Activated naive CD8-positive, alpha-beta T cell (primary cell): ENCODE measurements around the gene PSIP1.

ENCODE experiments used
- H3K27ac Mint-ChIP-seq: one replicate; pipeline ENCODE4 v1.8.0; 2021; ENCODE audit warnings: mixed read lengths
- H3K27me3 Mint-ChIP-seq: one replicate; pipeline ENCODE4 v1.8.0; 2021; ENCODE audit warnings: mixed read lengths
- H3K36me3 Mint-ChIP-seq: one replicate; pipeline ENCODE4 v1.8.0; 2021; ENCODE audit warnings: mixed read lengths
- H3K4me1 Mint-ChIP-seq: one replicate; pipeline ENCODE4 v1.8.0; 2021; ENCODE audit warnings: low read depth, mixed read lengths
- H3K4me3 Mint-ChIP-seq: one replicate; pipeline ENCODE4 v1.8.0; 2021; ENCODE audit warnings: mild to moderate bottlenecking, mixed read lengths
- H3K9me3 Mint-ChIP-seq: one replicate; pipeline ENCODE4 v1.8.0; 2021; ENCODE audit warnings: low read depth, mixed read lengths

PSIP1 gene

DNA sequence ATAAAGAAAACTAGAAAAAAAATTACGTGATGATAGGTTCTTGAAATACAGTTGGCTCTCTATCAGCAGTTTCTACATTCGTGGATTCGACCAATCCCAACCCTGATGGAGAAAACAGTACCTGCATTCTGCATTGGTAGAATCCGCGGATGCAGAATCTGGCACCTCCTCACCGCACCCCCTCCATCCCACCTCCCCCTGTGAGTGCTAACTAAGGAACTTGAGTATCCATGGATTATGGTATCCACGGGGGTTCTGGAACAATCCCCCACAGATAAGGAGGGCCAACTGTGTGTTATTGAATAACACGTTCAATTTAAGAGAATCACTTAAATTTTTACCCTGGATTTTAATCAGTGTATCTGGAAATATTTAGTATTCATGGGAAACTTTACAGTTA lies 10.5 kb upstream of the PSIP1 start:
- Mint-ChIP-seq H3K27ac (no peak overlapping the region), H3K4me3 (no peak overlapping the region), H3K9me3 (no peaks in the 10 kb centered on the region), H3K4me1 (peaks cover 6% of the 10 kb centered on the region), H3K36me3 (peaks cover 3% of the 10 kb centered on the region), H3K27me3 (no peaks in the 10 kb centered on the region)

DNA sequence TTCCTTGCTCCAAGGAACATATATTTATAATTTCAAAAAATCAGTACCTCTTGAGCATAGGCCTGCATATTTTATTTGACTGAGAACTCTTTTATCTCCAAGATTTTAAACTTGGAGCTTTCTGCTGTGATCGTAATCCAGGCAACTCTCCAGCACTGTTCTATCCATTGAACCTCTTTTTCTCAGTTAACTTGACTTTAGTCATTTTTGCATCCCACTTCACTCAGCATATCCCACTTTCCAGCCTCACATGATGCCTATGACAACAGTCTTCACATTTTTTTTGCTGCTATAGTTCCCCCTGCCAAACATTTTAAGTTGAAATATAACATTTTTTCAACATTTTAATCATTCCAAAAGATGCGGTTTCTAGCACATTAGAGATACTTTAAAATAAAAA lies 9.1 kb upstream of the PSIP1 start:
- Mint-ChIP-seq H3K9me3 (no peaks in the 10 kb centered on the region), H3K36me3 (no peaks in the 10 kb centered on the region), H3K27me3 (no peaks in the 10 kb centered on the region), H3K4me3 (no peak overlapping the region), H3K4me1 (peaks cover 6% of the 10 kb centered on the region), H3K27ac (no peak overlapping the region)

DNA sequence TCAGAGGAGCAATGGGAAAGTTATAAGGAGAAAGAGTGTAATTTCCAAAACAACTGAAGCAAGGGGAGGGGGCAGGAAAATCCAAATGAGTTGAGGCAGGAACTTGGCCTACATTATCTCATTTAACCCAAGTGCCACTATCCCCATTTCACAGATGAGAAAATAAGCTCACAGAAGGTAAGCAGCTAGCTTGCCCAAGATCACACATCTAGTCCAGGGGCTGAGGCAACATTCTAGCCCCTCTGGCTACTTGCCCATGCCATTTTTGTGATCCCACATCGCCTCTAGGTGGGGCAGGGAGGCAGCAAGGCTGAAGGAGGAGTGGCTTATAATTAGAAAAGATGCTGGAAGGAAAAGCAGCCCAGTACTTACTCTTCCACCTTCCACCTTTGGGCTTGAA lies 2.6 kb upstream of the PSIP1 start:
- Mint-ChIP-seq H3K4me1 (peaks cover 30% of the 10 kb centered on the region), H3K27ac (no peak overlapping the region), H3K9me3 (no peaks in the 10 kb centered on the region), H3K4me3 (no peak overlapping the region), H3K36me3 (no peaks in the 10 kb centered on the region), H3K27me3 (no peaks in the 10 kb centered on the region)

DNA sequence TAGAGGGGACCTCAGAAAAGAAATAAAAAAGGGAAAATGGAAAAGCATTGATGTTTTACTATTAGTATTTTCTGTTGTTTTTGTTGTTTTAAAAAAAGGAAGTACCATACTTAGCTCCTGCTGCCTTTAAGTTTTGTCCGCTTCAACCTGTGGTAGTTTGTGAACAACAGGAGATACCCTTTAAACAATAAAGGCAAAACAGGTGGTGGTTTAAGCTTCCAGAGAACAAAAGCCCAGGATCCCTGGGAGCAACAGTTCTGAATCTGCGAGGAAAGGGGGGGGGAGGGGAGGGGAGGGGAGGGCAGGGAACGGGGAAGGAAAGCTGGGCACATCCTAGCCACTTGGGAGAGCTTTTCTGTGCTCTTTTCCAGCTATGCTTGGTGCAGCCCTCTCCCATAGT lies 2.1 kb upstream of the PSIP1 start:
- H3K4me3 Mint-ChIP-seq: no peak overlapping the region

DNA sequence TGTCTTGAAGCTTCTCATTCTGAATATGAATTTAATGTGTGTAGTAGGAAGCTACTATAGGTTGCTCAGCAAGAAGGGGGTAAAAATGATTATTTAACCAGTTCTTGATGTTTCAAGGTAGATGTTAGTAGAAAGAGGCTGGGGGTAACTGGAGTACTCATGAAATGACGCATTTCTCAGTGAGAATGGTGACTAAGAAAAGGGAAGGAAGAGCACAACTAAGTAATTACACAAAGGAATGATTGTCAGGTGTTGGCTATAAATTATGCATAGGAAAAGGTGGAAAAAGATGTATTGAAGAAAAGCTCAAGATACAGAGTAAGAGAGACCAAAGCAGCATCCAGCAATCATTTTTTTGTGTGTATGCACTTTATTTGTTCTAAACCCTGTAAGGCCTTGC lies 1.4 kb upstream of the PSIP1 start:
- H3K4me1 Mint-ChIP-seq: peaks cover 40% of the 10 kb centered on the region
- H3K9me3 Mint-ChIP-seq: no peaks in the 10 kb centered on the region
- H3K27ac Mint-ChIP-seq: peak overlapping the region; percentile 24
- no peaks in the 10 kb centered on the region for H3K36me3 Mint-ChIP-seq
- H3K27me3 Mint-ChIP-seq: no peaks in the 10 kb centered on the region
- peak overlapping the region; percentile 53 for H3K4me3 Mint-ChIP-seq

More for the DNA sequence above, 2.1 kb upstream of the PSIP1 start:
- H3K36me3 Mint-ChIP-seq: no peaks in the 10 kb centered on the region
- no peaks in the 10 kb centered on the region for H3K27me3 Mint-ChIP-seq
- no peaks in the 10 kb centered on the region for H3K9me3 Mint-ChIP-seq
- peaks cover 35% of the 10 kb centered on the region for H3K4me1 Mint-ChIP-seq
- no peak overlapping the region for H3K27ac Mint-ChIP-seq

DNA sequence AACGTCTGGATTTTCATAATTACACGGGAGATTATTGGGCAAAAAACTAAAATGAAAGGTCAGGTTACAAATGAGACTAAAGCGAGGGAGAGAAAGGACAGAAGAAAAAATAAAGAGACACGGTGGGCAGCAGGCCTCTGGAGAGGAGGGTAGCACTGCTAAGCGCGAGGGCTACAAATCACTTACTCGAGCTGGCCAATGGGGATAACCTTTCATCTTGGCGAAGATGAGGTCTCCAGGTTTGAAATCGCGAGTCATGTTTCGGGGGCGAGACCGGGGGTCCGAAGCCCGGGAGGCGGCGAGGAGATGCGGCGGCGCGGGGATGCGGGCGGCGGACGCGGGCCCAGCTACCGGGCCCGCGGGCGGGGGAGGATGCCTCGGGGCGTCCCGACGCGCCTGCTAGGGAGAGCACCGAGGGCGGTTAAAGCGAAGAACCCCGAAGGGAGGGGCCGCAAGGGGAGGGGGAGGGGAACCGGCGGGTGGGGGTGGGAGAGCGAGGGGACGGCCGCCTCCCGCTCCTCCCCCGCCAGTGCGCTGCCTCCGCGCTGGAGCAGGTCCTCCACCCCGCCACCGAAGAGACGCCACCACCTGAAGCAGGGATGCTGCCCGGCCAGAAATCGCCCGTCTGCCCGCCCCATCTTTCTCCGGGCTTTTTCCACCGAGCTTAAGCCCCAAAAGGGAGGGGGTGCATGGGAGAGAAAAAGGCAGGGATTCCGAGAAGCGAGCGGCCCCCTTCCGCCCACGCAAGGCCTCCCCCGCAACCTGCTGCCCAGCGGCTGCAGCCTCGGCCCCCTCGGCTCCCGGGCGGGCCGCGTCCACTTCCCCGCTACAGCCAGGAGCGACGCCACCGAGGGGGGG lies 610 bp downstream of the PSIP1 start:
- Mint-ChIP-seq H3K27me3 (no peaks in the 10 kb centered on the region), H3K4me1 (peaks cover 57% of the 10 kb centered on the region), H3K4me3 (peak overlapping the region; percentile 90), H3K27ac (peak overlapping the region; percentile 88), H3K36me3 (peaks cover 4% of the 10 kb centered on the region), H3K9me3 (no peaks in the 10 kb centered on the region)

DNA sequence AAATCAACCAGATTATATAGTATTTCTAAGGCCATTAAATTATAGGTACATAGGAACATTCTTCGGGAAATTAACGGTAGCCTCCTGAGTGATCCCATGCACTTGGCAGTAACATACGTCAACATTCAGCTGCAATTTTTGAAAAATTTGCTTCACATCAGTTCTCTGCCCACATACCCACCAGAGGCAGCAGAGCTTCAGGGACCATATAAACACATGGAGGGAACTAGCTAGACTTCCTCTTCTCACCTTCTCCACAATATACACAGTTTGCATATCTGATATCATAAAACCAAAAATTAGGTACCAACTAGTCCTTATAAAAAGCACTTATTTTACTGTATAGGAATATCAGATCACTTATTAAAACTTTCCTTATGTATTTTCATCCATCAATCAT lies 4.8 kb downstream of the PSIP1 start:
- no peaks in the 10 kb centered on the region for H3K27me3 Mint-ChIP-seq
- no peak overlapping the region for H3K4me3 Mint-ChIP-seq
- H3K27ac Mint-ChIP-seq: peak overlapping the region; percentile 41
- peaks cover 8% of the 10 kb centered on the region for H3K36me3 Mint-ChIP-seq
- peaks cover 67% of the 10 kb centered on the region for H3K4me1 Mint-ChIP-seq
- no peaks in the 10 kb centered on the region for H3K9me3 Mint-ChIP-seq

DNA sequence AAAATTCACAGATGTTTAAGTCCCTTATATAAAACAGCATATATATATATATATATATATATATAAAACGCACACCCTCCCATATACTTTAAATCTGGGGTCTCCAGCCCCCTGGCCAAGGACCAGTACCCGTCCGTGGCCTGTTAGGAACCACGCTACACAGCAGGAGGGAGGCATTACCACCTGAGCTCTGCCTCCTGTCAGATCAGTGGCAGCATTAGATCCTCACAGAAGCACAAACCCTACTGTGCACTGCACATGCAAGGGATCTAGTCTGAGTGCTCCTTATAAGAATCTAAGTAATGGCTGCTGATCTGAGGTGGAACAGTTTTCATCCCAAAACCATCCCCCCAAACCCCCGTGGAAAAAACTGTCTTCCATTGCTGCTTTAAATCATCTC lies 9.0 kb downstream of the PSIP1 start:
- Mint-ChIP-seq H3K27me3 (no peaks in the 10 kb centered on the region), H3K27ac (peak overlapping the region; percentile 78), H3K9me3 (no peaks in the 10 kb centered on the region), H3K4me1 (peaks cover 65% of the 10 kb centered on the region), H3K36me3 (peaks cover 8% of the 10 kb centered on the region), H3K4me3 (peak overlapping the region; percentile 8)

DNA sequence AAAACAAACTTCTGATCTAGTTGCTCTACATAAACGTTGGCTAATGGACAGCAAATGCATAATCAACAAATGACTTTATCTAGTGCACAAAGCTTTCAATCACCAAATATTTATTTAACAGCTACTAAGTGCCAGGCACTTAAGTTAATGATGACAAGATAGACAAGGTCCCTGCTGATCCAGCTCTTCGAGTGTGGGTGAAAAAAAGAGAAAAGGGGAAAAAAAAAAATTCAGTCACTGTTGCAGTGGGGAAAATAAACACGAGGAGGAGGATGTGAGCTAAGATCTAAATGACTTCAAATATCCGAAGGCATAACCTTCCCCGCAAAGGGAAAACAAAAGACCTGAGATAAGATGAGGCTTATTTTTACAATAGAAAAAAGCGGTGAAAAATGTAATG lies 9.6 kb downstream of the PSIP1 start:
- Mint-ChIP-seq H3K4me1 (peaks cover 64% of the 10 kb centered on the region), H3K27ac (peak overlapping the region; percentile 62), H3K4me3 (peak overlapping the region; percentile 12), H3K9me3 (no peaks in the 10 kb centered on the region), H3K36me3 (peaks cover 8% of the 10 kb centered on the region), H3K27me3 (no peaks in the 10 kb centered on the region)

DNA sequence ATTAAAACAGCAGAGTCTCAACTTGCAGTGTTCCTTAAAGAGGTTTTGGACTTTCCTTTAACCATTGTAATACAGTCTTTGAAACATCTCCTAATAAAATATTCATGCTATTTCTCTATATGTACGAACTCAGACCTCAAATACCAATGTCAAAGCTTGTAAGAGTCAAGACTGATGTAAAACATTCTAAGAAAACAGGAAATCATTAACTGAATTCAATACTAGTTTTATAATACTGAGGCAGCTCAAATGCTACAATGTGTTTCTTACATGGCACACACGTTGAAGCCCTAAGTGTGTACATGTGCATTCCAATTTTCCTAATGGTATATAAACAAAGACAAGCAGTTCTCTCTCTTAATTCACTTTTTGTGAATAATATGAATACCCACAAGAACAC lies 11.6 kb downstream of the PSIP1 start:
- no peak overlapping the region for H3K4me3 Mint-ChIP-seq
- peaks cover 67% of the 10 kb centered on the region for H3K4me1 Mint-ChIP-seq
- peaks cover 6% of the 10 kb centered on the region for H3K36me3 Mint-ChIP-seq
- no peaks in the 10 kb centered on the region for H3K9me3 Mint-ChIP-seq
- no peaks in the 10 kb centered on the region for H3K27me3 Mint-ChIP-seq
- H3K27ac Mint-ChIP-seq: peak overlapping the region; percentile 84

DNA sequence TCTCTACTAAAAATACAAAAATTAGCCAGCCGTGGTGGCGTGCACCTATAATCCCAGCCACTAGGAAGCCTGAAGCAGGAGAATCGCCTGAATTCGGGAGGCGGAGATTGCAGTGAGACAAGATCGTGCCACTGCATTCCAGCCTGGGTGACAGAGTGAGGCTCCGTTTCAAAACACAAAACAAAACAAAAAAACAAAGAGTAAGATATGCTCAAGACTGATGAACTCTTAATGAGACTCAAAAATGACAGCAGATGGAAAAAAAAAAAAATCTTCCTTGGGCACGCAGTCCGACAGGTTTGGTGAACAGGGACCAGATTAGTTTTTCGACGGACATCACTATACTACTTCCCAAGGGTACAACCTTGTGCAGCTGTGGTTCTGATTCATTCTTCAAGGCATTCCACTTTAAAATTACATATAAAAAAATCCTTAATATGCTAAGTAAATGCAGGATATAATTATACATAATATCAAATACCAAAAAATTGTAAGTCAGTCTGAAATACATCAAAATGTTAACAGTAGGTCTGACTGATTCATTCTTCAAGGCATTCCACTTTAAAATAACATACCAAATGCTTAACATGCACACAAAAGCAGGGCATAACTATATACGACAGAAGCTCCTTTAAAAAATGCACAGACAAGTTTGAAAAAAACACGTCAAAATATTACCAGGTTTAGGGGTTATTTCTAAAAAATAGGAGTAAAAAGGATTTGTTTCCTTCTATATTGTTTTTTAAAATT lies 12.3 kb downstream of the PSIP1 start:
- Mint-ChIP-seq H3K9me3 (no peaks in the 10 kb centered on the region), H3K27me3 (no peaks in the 10 kb centered on the region), H3K4me1 (peaks cover 66% of the 10 kb centered on the region), H3K36me3 (peaks cover 6% of the 10 kb centered on the region), H3K4me3 (no peak overlapping the region), H3K27ac (peak overlapping the region; percentile 22)

DNA sequence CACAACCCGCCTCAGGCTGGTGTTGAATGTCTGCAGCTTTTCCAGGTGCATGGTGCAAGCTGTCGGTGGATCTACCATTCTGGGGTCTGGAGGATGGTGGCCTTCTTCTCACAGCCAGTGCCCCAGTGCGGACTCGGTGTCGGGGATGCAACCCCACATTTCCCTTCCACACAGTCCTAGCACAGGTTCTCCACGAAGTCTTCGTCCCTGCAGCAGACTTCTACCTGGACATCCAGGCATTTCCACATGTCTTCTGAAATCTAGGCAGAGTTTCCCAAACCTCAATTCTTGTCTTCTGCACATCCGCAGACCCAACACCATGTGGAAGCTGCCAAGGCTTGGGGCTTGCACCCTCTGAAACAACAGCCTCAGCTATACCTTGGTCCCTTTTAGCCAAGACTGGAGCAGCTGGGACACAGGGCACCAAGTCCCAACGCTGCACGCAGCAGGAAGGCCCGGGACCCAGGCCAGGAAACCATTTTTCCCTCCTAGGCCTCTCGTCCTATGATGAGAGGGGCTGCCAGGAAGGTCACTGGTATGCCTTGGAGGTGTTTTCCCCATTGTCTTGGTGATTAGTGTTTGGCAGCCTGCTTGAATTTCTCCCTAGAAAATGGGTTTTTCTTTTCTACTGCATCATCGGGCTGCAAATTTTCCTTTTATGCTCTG lies 18.2 kb downstream of the PSIP1 start:
- Mint-ChIP-seq H3K4me1 (peaks cover 47% of the 10 kb centered on the region), H3K36me3 (peaks cover 16% of the 10 kb centered on the region), H3K27me3 (no peaks in the 10 kb centered on the region), H3K27ac (peak overlapping the region; percentile 82), H3K4me3 (no peak overlapping the region), H3K9me3 (no peaks in the 10 kb centered on the region)

DNA sequence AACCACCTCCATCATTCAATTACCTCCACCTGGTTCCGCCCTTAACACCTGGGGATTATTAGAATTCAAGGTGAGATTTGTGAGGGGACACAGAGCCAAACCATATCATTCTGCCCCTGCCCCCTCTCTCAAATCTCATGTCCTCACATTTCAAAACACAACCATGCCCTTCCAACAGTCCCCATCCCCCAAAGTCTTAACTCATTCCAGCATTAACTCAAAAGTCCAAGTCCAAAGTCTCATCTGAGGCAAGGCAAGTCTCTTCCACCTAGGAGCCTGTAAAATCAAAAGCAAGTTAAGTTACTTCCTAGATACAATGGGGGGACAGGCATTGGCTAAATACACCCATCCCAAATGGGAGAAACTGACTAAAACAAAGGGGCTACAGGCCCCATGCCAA lies 18.8 kb downstream of the PSIP1 start:
- H3K9me3 Mint-ChIP-seq: no peaks in the 10 kb centered on the region
- H3K36me3 Mint-ChIP-seq: peaks cover 16% of the 10 kb centered on the region

DNA sequence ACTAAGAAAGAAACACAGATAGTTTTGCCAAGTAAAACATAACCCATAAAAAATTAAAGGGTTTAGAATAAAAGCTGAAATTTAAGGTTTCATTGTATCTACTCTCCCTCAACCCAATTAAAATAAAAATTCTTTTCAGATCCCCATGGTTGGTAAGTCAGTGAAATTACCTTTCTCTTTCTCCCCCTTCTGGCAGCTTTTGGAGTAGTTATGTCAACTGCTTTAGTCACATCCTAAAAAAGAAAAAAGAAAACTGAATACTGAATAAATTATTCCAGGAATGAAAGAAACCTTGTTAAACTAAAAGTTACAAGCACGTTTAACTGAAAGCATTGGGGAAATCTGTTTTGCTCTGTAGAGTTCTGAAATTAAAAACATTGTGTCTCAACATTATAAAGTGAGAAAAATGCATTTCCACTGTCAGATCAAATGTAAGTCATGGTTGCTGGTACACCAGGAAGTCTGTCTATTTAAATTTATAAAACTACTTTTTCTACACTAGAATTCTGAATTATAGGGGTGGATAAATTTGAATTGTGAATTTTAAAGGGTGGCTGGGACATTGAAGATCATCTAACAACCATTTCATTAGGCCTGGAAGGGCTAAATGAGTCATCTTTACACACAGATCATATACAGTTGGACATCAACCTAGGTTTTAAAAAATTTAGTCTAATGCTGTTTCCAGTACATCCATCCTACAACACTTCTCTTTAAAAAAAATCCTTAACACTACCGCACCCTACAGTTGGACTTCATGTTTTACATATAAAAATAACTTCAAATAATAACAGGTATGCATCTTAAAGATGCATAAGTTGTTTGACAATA lies 24.7 kb downstream of the PSIP1 start:
- peaks cover 13% of the 10 kb centered on the region for H3K36me3 Mint-ChIP-seq
- no peaks in the 10 kb centered on the region for H3K27me3 Mint-ChIP-seq
- peaks cover 43% of the 10 kb centered on the region for H3K4me1 Mint-ChIP-seq
- H3K9me3 Mint-ChIP-seq: no peaks in the 10 kb centered on the region
- H3K4me3 Mint-ChIP-seq: no peak overlapping the region
- H3K27ac Mint-ChIP-seq: peak overlapping the region; percentile 42

More for the DNA sequence above, 18.8 kb downstream of the PSIP1 start:
- Mint-ChIP-seq H3K4me3 (no peak overlapping the region), H3K4me1 (peaks cover 47% of the 10 kb centered on the region), H3K27ac (peak overlapping the region; percentile 82), H3K27me3 (no peaks in the 10 kb centered on the region)
